LHCN-M2 (cell line): ENCODE results near the gene DNAJC15. TPM values are rescaled to one million over a fixed set of nuclear protein-coding genes. Genes with fewer than 3 reads are reported as not detected.
"Not testable (repeated sequence)": the region's sequence is repeated elsewhere in the genome, so short reads cannot be mapped to it uniquely, and the experiment has no call there.

Experiments used
- DNase-seq: peaks from one replicate; pipeline ENCODE4 v3.0.0-alpha.2; 2012; ENCODE audit warnings: low read depth
- total RNA-seq: library from RNA; depleted of rRNA; stranded (reverse); fragments of >200 nt; gene quantifications from 2 replicates; pipeline ENCODE4 v1.2.3, GENCODE V29; 2014

The DNAJC15 gene
- total RNA-seq, 1 experiment from 2014 or later = 9.8 TPM

GRCh38 chr13:43044720-43045301 lies 21.4 kb downstream of the DNAJC15 start:
- DNase-seq = no peak

DNA sequence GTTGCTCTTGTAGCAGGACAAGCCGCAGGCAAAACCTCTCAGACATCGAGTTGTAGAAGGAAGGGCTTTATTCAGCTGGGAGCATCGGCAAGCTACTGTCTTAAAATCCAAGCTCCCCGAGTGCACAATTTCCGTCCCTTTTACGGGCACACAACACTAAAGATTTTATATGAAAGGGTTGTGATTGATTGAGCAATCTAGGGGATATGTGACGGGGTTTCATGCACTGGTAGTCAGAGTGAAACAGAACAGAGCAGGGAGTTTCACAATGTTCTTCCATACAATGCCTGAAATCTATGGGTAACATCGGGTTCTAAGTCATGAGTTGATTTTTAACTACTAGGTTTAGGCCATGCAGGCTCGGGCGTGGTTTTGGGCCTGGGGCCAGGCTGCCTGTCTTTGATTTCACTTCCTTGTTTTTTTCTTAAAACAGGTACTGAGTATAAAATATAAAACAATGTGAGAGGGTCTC lies 22.0 kb downstream of the DNAJC15 start:
- DNase-seq = not testable (repeated sequence)

DNA sequence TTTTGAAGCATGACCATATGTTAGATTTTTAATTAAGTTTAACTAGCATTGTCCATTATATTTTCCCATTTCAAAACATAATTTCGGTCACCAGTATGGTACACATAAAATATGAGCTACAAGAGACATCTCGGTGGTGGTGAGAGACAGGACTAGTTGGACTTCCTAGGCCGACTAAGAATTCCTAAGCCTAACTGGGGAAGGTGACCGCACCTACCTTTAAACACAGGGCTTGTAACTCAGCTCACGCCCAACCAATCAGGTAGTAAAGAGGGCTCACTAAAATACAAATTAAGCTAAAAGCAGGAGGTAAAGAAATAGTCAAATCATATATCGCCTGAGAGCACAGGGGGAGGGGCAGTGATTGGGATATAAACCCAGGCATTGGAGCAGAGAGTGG lies 22.9 kb downstream of the DNAJC15 start:
- no peak for DNase-seq

- DNase-seq = peak; percentile 64
Measured at GRCh38 chr13:43054803-43055802, 31.7 kb downstream of the DNAJC15 start.

DNA sequence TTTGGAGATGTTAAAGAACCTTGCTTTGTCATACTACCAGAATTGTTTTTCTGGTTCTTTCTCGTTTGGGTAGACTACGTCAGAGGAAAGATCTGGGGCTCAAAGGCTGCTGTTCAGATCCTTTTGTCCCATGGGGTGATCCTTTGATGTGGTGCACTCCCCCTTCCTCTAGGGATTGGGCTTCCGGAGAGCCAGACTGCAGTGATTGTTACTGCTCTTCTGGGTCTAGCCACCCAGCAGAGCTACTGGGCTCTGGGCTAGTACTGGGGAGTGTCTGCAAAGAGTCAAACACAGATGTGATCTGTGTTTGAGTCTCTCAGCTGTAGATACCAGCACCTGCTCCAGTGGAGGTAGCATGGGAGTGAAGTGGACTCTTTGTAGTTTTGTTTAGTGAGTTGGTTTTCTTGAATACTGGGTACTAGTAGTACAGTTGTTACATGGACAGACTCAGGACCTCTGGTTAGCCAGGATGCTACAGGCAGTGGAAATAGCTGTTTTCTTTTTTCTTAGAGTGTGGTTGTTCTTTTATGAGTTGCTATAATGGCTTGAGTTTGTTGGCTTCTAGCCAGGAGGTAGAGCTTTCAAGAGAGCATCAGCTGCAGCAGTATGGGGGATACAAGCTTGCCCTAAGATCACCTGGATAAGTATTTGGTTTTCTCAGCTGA lies 34.4 kb downstream of the DNAJC15 start:
- DNase-seq = peak; percentile 48

GRCh38 chr13:43058318-43058674 lies 34.9 kb downstream of the DNAJC15 start:
- peak; percentile 65 for DNase-seq

DNA sequence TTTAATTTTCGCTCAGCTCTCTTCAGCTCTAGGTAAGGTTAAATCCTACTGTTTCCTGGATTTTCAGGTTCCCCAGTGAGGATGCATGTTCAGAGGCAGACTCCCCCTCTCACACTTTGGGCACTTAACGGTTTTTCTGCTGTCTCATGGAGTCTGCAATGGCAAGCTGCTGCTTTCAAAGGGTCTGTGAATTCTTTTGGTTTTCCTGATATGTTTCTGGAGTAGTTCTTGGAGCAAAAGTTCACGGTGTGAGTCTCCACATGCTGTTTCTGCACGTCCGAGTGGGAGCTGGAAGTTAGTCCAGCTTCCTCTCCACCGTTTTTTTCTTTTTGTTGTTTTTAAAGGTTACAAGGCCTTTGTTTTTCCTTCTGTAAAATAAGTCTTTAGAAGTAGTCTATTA lies 35.4 kb downstream of the DNAJC15 start:
- no peak for DNase-seq

DNA sequence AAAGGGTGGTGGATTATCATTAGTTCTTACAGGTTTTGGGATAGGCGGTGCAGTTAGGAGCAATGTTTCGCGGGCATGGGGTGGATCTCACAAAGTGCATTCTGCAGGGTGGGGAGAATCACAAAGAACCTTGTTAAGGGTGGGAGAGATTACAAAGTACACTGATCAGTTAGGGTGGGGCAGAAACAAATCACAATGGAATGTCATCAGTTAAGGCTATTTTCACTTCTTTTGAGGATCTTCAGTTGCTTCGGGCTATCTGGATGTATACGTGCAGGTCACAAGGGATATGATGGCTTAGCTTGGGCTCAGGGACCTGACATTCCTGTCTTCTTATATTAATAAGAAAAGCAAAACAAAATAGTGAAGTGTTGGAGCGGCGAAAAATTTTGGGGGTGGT lies 36.4 kb downstream of the DNAJC15 start:
- not testable (repeated sequence) for DNase-seq

GRCh38 chr13:43060806-43061205 lies 37.4 kb downstream of the DNAJC15 start:
- not testable (repeated sequence) for DNase-seq

DNA sequence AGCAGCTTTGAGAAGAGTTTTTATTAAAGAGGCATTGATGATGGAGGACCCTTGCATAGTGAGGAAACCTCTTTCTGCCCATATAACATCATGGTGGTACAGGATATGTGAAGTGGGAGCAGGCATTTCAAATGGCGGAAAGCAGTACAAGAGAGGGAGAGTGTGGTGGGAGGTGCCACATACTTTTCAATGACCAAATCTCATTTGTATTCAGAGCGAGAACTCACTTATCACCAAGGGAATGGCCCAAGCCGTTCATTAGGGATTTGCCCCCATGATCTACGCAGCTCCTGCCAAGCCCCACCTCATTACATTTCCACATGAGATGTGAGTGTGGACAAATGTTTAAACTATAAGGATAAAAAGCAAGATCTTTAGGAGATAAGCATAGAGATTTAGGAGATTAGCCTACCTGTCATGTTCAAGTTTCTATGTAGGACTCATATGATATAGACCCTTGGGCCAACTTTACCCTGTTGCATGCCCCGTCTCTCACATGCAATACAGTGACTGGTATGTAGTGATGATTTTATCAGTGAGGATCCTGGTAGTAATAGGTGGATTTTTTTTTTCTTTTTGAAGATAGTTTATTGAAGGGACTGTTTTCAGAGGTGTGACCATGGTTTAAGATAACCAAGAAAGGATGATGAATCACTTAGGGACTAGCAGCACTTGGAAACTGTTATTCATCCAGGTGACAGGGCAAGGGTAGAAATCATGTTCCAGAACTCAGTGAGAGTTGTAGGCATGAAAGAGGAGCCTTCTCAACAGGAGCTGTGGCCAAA lies 38.3 kb downstream of the DNAJC15 start:
- DNase-seq = no peak

DNA sequence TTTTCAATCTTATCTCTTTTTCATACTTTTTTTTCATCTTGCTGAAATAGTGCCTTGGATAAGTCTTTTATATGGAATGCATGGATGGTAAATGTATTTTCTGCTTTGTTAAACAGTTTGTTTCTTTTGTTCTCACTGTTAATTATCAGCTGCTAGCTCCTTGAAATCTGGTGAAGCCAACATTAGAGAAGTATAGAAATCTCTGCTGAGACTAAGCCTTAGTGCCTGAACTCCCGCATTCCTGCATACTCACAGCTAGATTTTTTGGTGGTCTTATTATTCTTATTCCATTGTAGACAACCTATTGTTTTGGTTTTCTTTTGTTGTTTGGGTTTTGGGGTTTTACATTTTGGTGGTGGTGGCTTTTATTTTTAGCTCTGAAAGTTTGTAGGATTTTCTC lies 48.4 kb downstream of the DNAJC15 start:
- no peak for DNase-seq

GRCh38 chr13:43072394-43072793 lies 49.0 kb downstream of the DNAJC15 start:
- DNase-seq = no peak

- DNase-seq = no peak
Measured at GRCh38 chr13:43074824-43075510, 51.6 kb downstream of the DNAJC15 start.

GRCh38 chr13:43075511-43075902 lies 52.1 kb downstream of the DNAJC15 start:
- DNase-seq = not testable (repeated sequence)

DNA sequence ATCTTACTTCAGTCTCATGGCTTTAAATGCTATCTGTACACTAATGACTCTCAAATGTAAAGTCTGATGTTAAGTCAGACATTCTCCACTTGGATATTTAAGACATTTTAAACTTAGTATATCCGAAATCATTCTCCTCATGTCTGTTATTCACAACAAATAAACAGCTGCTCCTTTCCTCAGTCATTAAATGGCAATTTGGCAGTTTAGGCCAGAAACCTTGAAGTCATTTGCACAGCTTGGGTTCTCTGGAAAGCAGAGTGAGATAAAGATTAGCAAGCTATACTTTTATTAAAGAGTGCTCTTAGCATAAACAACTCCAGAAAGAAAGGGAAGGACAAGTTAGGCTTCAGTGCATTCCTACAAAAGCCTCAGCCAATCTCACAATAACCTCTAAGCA lies 53.7 kb downstream of the DNAJC15 start:
- DNase-seq = no peak

GRCh38 chr13:43077461-43077860 lies 54.1 kb downstream of the DNAJC15 start:
- DNase-seq = no peak

DNA sequence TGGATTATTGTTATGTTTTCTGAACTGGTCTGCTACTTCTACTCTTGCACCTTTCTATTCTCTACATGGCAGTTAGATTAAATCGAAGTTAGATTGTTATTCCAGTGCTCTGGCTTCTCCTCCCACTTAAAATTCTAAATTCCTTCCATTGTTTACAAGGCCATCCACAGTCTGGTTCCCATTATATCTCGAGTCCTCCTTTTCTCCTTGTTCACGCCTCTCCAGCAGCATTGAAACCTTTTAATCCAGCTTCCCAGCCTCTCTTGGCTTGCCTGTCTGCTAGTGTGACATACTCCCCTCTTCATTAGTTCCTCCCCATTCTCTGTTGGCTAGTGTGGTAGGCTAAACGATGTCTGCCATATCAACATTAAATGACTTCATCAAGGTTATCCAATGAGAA lies 54.5 kb downstream of the DNAJC15 start:
- no peak for DNase-seq

DNA sequence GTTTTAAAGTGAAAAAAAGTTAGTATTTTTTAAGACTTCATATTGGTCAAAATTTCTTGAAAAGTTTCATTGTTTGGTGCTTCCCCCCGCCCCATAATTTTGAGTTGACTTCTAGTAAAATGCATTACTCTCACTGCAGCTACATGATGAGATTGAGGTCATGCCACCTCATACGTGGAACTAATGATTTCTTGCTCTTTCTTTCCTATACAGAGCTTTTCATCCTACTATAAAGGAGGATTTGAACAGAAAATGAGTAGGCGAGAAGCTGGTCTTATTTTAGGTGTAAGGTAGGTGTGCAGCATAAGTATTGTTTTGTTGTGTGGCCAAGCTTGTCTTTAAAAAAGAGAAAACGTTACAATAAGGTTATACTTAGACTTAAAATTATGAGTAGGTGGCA lies 55.0 kb downstream of the DNAJC15 start:
- no peak for DNase-seq

- no peak for DNase-seq
Measured at GRCh38 chr13:43079392-43079931, 56.1 kb downstream of the DNAJC15 start.

- DNase-seq = no peak
Measured at GRCh38 chr13:43080199-43080598, 56.8 kb downstream of the DNAJC15 start.

- DNase-seq = no peak
Measured at GRCh38 chr13:43081866-43082265, 58.5 kb downstream of the DNAJC15 start.
